H1 (cell line): Measurements from ENCODE around the gene BMPR1A. TPM values are rescaled to one million over a fixed set of nuclear protein-coding genes. Genes with fewer than 3 reads are reported as not detected.

Experiments
- polyA plus RNA-seq, 7 experiments: library from polyadenylated mRNA; depleted of rRNA in 3 of 7; stranded (reverse) in 5 of 7; unstranded in 2 of 7; fragments of >200 nt in 5 of 7; fragments of 200-250 nt in 2 of 7; gene quantifications; 1 replicate in 5 of 7; 2 replicates in 1 of 7; 4 replicates in 1 of 7; pipeline versions ENCODE4 v1.2.1 to v1.2.3, GENCODE V29; 2011 to 2013; ENCODE audit warnings: missing spikeins in 2 of 7, mixed read lengths in 2 of 7
- total RNA-seq: library from RNA; stranded (reverse); fragmentation: NEBNext Ultra II Directional; extraction: Animal tissue kit (Norgen Biotek cat#: 25700); gene quantifications from 2 replicates; pipeline ENCODE4 v1.2.1, GENCODE V29; 2021
- TF ChIP-seq, protein P1 (sequence below): fragments of 300-600 bp; sonication (generic); IDR thresholded peaks from 2 replicates; pipeline ENCODE4 v1.7.1; 2012; ENCODE audit warnings: low read length, moderate library complexity, mild to moderate bottlenecking, inconsistent platforms; ENCODE audit not compliant: insufficient replicate concordance

BMPR1A gene
- total and polyA plus RNA-seq, 2 of the 8 experiments (the other 6 are each of a cell fraction or from before 2014, with no cell fraction given), result 34.4 to 129 TPM

DNA sequence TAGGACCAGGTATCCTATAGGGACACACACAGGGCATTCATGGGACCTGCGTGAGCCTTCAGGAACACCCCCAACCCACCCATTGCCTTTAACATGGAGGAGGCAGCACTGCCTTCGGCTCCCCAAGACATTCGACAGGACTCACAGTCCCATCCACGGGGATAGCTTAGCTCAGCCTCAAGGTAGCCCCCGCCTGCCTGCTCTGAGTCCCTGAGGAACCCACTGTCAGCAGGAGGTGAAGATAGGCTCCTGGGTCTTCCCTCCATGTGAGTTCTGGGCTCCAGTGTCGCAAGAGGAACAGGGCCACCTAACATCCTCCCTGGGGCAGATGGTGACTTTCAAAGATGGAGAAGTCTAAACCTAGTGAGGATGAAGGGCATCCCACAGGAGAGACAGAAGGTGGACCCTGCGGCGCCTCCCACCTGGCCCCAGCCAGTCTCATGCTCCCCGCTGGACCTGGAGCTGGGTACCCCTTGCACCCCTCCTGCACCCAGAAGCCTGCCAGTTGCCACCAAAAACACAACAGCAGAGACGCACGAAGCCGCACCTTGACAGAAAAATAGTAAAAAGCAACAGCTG, 207.0 kb downstream of the BMPR1A start (continued):
- TF ChIP-seq, protein P1, sequence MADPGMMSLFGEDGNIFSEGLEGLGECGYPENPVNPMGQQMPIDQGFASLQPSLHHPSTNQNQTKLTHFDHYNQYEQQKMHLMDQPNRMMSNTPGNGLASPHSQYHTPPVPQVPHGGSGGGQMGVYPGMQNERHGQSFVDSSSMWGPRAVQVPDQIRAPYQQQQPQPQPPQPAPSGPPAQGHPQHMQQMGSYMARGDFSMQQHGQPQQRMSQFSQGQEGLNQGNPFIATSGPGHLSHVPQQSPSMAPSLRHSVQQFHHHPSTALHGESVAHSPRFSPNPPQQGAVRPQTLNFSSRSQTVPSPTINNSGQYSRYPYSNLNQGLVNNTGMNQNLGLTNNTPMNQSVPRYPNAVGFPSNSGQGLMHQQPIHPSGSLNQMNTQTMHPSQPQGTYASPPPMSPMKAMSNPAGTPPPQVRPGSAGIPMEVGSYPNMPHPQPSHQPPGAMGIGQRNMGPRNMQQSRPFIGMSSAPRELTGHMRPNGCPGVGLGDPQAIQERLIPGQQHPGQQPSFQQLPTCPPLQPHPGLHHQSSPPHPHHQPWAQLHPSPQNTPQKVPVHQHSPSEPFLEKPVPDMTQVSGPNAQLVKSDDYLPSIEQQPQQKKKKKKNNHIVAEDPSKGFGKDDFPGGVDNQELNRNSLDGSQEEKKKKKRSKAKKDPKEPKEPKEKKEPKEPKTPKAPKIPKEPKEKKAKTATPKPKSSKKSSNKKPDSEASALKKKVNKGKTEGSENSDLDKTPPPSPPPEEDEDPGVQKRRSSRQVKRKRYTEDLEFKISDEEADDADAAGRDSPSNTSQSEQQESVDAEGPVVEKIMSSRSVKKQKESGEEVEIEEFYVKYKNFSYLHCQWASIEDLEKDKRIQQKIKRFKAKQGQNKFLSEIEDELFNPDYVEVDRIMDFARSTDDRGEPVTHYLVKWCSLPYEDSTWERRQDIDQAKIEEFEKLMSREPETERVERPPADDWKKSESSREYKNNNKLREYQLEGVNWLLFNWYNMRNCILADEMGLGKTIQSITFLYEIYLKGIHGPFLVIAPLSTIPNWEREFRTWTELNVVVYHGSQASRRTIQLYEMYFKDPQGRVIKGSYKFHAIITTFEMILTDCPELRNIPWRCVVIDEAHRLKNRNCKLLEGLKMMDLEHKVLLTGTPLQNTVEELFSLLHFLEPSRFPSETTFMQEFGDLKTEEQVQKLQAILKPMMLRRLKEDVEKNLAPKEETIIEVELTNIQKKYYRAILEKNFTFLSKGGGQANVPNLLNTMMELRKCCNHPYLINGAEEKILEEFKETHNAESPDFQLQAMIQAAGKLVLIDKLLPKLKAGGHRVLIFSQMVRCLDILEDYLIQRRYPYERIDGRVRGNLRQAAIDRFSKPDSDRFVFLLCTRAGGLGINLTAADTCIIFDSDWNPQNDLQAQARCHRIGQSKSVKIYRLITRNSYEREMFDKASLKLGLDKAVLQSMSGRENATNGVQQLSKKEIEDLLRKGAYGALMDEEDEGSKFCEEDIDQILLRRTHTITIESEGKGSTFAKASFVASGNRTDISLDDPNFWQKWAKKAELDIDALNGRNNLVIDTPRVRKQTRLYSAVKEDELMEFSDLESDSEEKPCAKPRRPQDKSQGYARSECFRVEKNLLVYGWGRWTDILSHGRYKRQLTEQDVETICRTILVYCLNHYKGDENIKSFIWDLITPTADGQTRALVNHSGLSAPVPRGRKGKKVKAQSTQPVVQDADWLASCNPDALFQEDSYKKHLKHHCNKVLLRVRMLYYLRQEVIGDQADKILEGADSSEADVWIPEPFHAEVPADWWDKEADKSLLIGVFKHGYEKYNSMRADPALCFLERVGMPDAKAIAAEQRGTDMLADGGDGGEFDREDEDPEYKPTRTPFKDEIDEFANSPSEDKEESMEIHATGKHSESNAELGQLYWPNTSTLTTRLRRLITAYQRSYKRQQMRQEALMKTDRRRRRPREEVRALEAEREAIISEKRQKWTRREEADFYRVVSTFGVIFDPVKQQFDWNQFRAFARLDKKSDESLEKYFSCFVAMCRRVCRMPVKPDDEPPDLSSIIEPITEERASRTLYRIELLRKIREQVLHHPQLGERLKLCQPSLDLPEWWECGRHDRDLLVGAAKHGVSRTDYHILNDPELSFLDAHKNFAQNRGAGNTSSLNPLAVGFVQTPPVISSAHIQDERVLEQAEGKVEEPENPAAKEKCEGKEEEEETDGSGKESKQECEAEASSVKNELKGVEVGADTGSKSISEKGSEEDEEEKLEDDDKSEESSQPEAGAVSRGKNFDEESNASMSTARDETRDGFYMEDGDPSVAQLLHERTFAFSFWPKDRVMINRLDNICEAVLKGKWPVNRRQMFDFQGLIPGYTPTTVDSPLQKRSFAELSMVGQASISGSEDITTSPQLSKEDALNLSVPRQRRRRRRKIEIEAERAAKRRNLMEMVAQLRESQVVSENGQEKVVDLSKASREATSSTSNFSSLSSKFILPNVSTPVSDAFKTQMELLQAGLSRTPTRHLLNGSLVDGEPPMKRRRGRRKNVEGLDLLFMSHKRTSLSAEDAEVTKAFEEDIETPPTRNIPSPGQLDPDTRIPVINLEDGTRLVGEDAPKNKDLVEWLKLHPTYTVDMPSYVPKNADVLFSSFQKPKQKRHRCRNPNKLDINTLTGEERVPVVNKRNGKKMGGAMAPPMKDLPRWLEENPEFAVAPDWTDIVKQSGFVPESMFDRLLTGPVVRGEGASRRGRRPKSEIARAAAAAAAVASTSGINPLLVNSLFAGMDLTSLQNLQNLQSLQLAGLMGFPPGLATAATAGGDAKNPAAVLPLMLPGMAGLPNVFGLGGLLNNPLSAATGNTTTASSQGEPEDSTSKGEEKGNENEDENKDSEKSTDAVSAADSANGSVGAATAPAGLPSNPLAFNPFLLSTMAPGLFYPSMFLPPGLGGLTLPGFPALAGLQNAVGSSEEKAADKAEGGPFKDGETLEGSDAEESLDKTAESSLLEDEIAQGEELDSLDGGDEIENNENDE, result no peak
